HepG2 (cell line): ENCODE data around the gene AGAP1. TPM values are rescaled to one million over a fixed set of nuclear protein-coding genes. Genes with fewer than 3 reads are reported as not detected.

Experiments
- ELF4 ChIP-seq: sonication (generic); formaldehyde crosslinking; IDR thresholded peaks from 2 replicates; pipeline ENCODE4 v1.5.0; 2020; ENCODE audit warnings: missing genetic modification reagents, mild to moderate bottlenecking, moderate library complexity, borderline replicate concordance
- EZH2 ChIP-seq: conservative IDR thresholded peaks from 2 replicates; pipeline ENCODE4 v1.6.1; 2012; ENCODE audit warnings: mild to moderate bottlenecking, low read depth, low read length, moderate library complexity
- GMEB1 ChIP-seq: sonication (generic); formaldehyde crosslinking; IDR thresholded peaks from 2 replicates; pipeline ENCODE4 v1.5.1; 2020; ENCODE audit warnings: missing genetic modification reagents, mild to moderate bottlenecking, borderline replicate concordance
- GTF2F1 ChIP-seq: fragments of 150-350 bp; IDR thresholded peaks from 2 replicates; pipeline ENCODE4 v1.6.1; 2014; ENCODE audit warnings: low read length
- MAX ChIP-seq: IDR thresholded peaks from 2 replicates; pipeline ENCODE4 v1.6.1; 2012; ENCODE audit warnings: inconsistent platforms
- MEIS2 ChIP-seq: sonication (generic); formaldehyde crosslinking; IDR thresholded peaks from 2 replicates; pipeline ENCODE4 v1.9.0; 2021; ENCODE audit warnings: mild to moderate bottlenecking, missing genetic modification reagents
- PTBP1 ChIP-seq: fragments of 200-400 bp; formaldehyde crosslinking; IDR thresholded peaks from 2 replicates; pipeline ENCODE4 v1.6.1; 2018; ENCODE audit warnings: low read length, low read depth; ENCODE audit not compliant: poor library complexity, severe bottlenecking
- SAFB2 ChIP-seq: sonication (generic); formaldehyde crosslinking; IDR thresholded peaks from 2 replicates; pipeline ENCODE4 v1.5.1; 2020; ENCODE audit warnings: missing genetic modification reagents, low read depth, mild to moderate bottlenecking, borderline replicate concordance
- SOX5 ChIP-seq: IDR thresholded peaks from 2 replicates; pipeline ENCODE4 v1.6.1; 2016; ENCODE audit warnings: borderline replicate concordance
- SP1 ChIP-seq, 2 experiments: fragments of 450-650 bp in 1 of 2; sonication (generic) in 1 of 2; formaldehyde crosslinking in 1 of 2; IDR thresholded peaks; 2 replicates each; pipeline versions ENCODE4 v1.4.0 to v1.6.1; 2016 to 2020; ENCODE audit warnings: missing genetic modification reagents in 1 of 2
- YEATS2 ChIP-seq: sonication (generic); formaldehyde crosslinking; IDR thresholded peaks from 2 replicates; pipeline ENCODE4 v1.4.0; 2020; ENCODE audit warnings: missing genetic modification reagents, borderline replicate concordance
- ZNF10 ChIP-seq: sonication (generic); formaldehyde crosslinking; IDR thresholded peaks from 2 replicates; pipeline ENCODE4 v1.4.0; 2020; ENCODE audit warnings: mild to moderate bottlenecking, low read depth, missing genetic modification reagents, borderline replicate concordance
- ZNF207 ChIP-seq: fragments of 450-650 bp; IDR thresholded peaks from 2 replicates; pipeline ENCODE4 v1.6.1; 2016; ENCODE audit warnings: antibody characterized with exemption, borderline replicate concordance
- ZNF335 ChIP-seq: sonication (generic); formaldehyde crosslinking; IDR thresholded peaks from 2 replicates; pipeline ENCODE4 v1.4.0; 2020; ENCODE audit warnings: missing genetic modification reagents
- ZNF354B ChIP-seq: sonication (generic); formaldehyde crosslinking; IDR thresholded peaks from 2 replicates; pipeline ENCODE4 v1.8.0; 2022; ENCODE audit warnings: mild to moderate bottlenecking, missing genetic modification reagents
- ZNF383 ChIP-seq: sonication (generic); formaldehyde crosslinking; IDR thresholded peaks from 2 replicates; pipeline ENCODE4 v1.4.0; 2020; ENCODE audit warnings: missing genetic modification reagents, mild to moderate bottlenecking, borderline replicate concordance
- ZNF609 ChIP-seq: sonication (generic); formaldehyde crosslinking; IDR thresholded peaks from 2 replicates; pipeline ENCODE4 v1.4.0; 2020; ENCODE audit warnings: mild to moderate bottlenecking, missing genetic modification reagents, borderline replicate concordance
- polyA plus RNA-seq, 8 experiments: library from polyadenylated mRNA; depleted of rRNA in 3 of 8; stranded (reverse) in 7 of 8; unstranded in 1 of 8; fragments of >200 nt; fragmentation: Illumina TruSeq in 4 of 8; extraction: Trizol in 4 of 8; gene quantifications; 2 replicates each; pipeline versions ENCODE4 v1.2.1 to v1.2.3, GENCODE V29; 2011 to 2016; ENCODE audit warnings: low read depth in 4 of 8, missing spikeins in 1 of 8, mixed read lengths in 1 of 8; ENCODE audit not compliant: insufficient read depth in 1 of 8
- total RNA-seq, 5 experiments: library from RNA; depleted of rRNA; stranded (reverse); fragments of >200 nt; fragmentation: Illumina TruSeq; extraction: Trizol; gene quantifications; 2 replicates each; pipeline ENCODE4 v1.2.3, GENCODE V29; 2016; ENCODE audit warnings: low read depth in 1 of 5
- TF ChIP-seq, protein P1 (sequence below): IDR thresholded peaks from 2 replicates; pipeline ENCODE4 v1.6.1; 2016; ENCODE audit warnings: low read depth, borderline replicate concordance
- TF ChIP-seq, protein P2 (sequence below): sonication (generic); formaldehyde crosslinking; conservative IDR thresholded peaks from 2 replicates; pipeline ENCODE4 v1.8.1; 2023; ENCODE audit warnings: missing genetic modification reagents

The AGAP1 gene
- total and polyA plus RNA-seq, 2 of the 13 experiments (the other 11 are each of a cell fraction or from before 2014, with no cell fraction given) = 21.2 to 32.7 TPM

GRCh38 chr2:235514627-235515363, 21.0 kb downstream of the AGAP1 start (continued):
- TF ChIP-seq GMEB1 (CRISPR knock-in tag) (peak; percentile 73), ELF4 (CRISPR knock-in tag) (no peak), MAX (peak; percentile 100), ZNF335 (peak; percentile 88), ZNF609 (CRISPR knock-in tag) (peak; percentile 94), MEIS2 (CRISPR knock-in tag) (peak; percentile 59; the same call in 1 of the 2 replicates), SP1 (IDR thresholded peaks at IDR 0.05) (no peak), SP1 (CRISPR knock-in tag; IDR thresholded peaks at IDR 0.05) (peak; percentile 60), GTF2F1 (no peak), ZNF207 (no peak), SAFB2 (CRISPR knock-in tag) (no peak; the same call in 1 of the 2 replicates), YEATS2 (peak; percentile 91; the same call in 1 of the 2 replicates), ZNF383 (CRISPR knock-in tag) (0 out of 2 replicates have a peak, but pooled peaks have one; percentile 45), ZNF10 (no peak), SOX5 (peak; percentile 86), ZNF354B (CRISPR knock-in tag) (no peak), PTBP1 (no peak), EZH2 (no peak)
- TF ChIP-seq, protein P1, sequence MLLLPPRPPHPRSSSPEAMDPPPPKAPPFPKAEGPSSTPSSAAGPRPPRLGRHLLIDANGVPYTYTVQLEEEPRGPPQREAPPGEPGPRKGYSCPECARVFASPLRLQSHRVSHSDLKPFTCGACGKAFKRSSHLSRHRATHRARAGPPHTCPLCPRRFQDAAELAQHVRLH (CRISPR knock-in tag) = peak; percentile 97; the same call in 1 of the 2 replicates
- TF ChIP-seq, protein P2, sequence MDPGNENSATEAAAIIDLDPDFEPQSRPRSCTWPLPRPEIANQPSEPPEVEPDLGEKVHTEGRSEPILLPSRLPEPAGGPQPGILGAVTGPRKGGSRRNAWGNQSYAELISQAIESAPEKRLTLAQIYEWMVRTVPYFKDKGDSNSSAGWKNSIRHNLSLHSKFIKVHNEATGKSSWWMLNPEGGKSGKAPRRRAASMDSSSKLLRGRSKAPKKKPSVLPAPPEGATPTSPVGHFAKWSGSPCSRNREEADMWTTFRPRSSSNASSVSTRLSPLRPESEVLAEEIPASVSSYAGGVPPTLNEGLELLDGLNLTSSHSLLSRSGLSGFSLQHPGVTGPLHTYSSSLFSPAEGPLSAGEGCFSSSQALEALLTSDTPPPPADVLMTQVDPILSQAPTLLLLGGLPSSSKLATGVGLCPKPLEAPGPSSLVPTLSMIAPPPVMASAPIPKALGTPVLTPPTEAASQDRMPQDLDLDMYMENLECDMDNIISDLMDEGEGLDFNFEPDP = no peak
